HEK293 (cell line): ENCODE measurements around the gene INPP5A.
A peak's percentile ranks its signal among the peaks of the same experiment; 100 is the strongest.

Source experiments
- KLF16 ChIP-seq: fragments of 450-650 bp; formaldehyde crosslinking; IDR thresholded peaks from 2 replicates; pipeline ENCODE4 v1.5.1; 2017; ENCODE audit warnings: missing biosample characterization, missing genetic modification characterization
- ZBTB7A ChIP-seq: fragments of 450-650 bp; formaldehyde crosslinking; IDR thresholded peaks from 2 replicates; pipeline ENCODE4 v1.5.1; 2016; ENCODE audit warnings: low read depth, missing biosample characterization, missing genetic modification characterization
- ZNF138 ChIP-seq: fragments of 450-650 bp; formaldehyde crosslinking; IDR thresholded peaks from 2 replicates; pipeline ENCODE4 v1.5.1; 2016; ENCODE audit warnings: missing biosample characterization, missing genetic modification characterization, borderline replicate concordance
- ZNF211 ChIP-seq: fragments of 450-650 bp; formaldehyde crosslinking; IDR thresholded peaks from 2 replicates; pipeline ENCODE4 v1.5.1; 2016; ENCODE audit warnings: low read depth, missing biosample characterization, missing genetic modification characterization
- ZNF555 ChIP-seq: fragments of 450-650 bp; formaldehyde crosslinking; conservative IDR thresholded peaks from 2 replicates; pipeline ENCODE4 v1.5.1; 2017; ENCODE audit warnings: missing biosample characterization, mild to moderate bottlenecking, missing genetic modification characterization, inconsistent platforms
- ZNF571 ChIP-seq: fragments of 450-650 bp; formaldehyde crosslinking; IDR thresholded peaks from 2 replicates; pipeline ENCODE4 v1.5.0; 2017; ENCODE audit warnings: missing biosample characterization, missing genetic modification characterization
- ZNF777 ChIP-seq: fragments of 450-650 bp; formaldehyde crosslinking; IDR thresholded peaks from 2 replicates; pipeline ENCODE4 v1.5.1; 2017; ENCODE audit warnings: missing biosample characterization, missing genetic modification characterization, borderline replicate concordance
- TF ChIP-seq, protein P1 (sequence below): fragments of 450-650 bp; formaldehyde crosslinking; IDR thresholded peaks from 2 replicates; pipeline ENCODE4 v1.5.1; 2016; ENCODE audit warnings: missing biosample characterization, missing genetic modification characterization
- TF ChIP-seq, protein P2 (sequence below): fragments of 450-650 bp; formaldehyde crosslinking; IDR thresholded peaks from 2 replicates; pipeline ENCODE4 v1.5.1; 2016; ENCODE audit warnings: missing biosample characterization, missing genetic modification characterization
- TF ChIP-seq, protein P3 (sequence below): fragments of 450-650 bp; formaldehyde crosslinking; IDR thresholded peaks from 2 replicates; pipeline ENCODE4 v1.5.1; 2016; ENCODE audit warnings: missing biosample characterization, missing genetic modification characterization
- TF ChIP-seq, protein P4 (sequence below): fragments of 450-650 bp; formaldehyde crosslinking; IDR thresholded peaks from 2 replicates; pipeline ENCODE4 v1.5.1; 2016; ENCODE audit warnings: missing biosample characterization, missing genetic modification characterization
- TF ChIP-seq, protein P5 (sequence below): fragments of 450-650 bp; formaldehyde crosslinking; IDR thresholded peaks from 2 replicates; pipeline ENCODE4 v1.5.1; 2016; ENCODE audit warnings: missing biosample characterization, missing genetic modification characterization, low read depth

DNA sequence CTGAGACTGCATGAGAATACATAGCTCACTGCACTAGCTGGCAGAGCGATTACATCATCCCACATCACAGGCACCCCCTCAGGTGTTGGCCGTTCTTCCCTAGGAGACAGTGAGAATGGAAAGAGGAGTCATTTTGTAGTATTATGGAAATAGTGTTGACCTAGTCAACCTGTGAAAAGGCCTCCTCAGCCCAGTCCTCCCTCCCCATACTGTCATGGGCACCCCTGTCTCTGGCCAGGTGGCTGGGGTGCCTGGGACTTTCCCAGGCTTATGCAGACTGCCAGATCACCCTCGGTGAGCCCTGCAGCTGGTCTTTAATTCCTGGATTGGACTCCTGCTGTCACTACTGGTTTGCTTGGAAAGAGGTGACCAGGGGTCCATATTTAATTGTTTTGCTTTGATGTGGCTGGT lies 4.0 kb downstream of the INPP5A start:
- TF ChIP-seq, protein P1, sequence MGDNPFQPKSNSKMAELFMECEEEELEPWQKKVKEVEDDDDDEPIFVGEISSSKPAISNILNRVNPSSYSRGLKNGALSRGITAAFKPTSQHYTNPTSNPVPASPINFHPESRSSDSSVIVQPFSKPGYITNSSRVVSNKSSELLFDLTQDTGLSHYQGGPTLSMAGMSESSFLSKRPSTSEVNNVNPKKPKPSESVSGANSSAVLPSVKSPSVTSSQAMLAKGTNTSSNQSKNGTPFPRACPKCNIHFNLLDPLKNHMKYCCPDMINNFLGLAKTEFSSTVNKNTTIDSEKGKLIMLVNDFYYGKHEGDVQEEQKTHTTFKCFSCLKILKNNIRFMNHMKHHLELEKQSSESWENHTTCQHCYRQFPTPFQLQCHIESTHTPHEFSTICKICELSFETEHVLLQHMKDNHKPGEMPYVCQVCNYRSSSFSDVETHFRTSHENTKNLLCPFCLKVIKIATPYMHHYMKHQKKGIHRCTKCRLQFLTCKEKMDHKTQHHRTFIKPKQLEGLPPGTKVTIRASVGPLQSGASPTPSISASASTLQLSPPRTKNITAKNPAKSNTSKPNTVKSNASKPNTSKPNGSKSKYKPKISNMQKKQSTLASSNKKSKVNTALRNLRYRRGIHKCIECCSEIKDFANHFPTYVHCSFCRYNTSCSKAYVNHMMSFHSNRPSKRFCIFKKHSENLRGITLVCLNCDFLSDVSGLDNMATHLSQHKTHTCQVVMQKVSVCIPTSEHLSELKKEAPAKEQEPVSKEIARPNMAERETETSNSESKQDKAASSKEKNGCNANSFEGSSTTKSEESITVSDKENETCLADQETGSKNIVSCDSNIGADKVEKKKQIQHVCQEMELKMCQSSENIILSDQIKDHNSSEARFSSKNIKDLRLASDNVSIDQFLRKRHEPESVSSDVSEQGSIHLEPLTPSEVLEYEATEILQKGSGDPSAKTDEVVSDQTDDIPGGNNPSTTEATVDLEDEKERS (tag by site-specific recombination): no peak
- TF ChIP-seq ZBTB7A (tag by site-specific recombination) (no peak), ZNF555 (tag by site-specific recombination) (no peak), ZNF138 (tag by site-specific recombination) (no peak), ZNF211 (tag by site-specific recombination) (no peak), KLF16 (no peak), ZNF777 (tag by site-specific recombination) (no peak), ZNF571 (no peak)
- TF ChIP-seq, protein P2, sequence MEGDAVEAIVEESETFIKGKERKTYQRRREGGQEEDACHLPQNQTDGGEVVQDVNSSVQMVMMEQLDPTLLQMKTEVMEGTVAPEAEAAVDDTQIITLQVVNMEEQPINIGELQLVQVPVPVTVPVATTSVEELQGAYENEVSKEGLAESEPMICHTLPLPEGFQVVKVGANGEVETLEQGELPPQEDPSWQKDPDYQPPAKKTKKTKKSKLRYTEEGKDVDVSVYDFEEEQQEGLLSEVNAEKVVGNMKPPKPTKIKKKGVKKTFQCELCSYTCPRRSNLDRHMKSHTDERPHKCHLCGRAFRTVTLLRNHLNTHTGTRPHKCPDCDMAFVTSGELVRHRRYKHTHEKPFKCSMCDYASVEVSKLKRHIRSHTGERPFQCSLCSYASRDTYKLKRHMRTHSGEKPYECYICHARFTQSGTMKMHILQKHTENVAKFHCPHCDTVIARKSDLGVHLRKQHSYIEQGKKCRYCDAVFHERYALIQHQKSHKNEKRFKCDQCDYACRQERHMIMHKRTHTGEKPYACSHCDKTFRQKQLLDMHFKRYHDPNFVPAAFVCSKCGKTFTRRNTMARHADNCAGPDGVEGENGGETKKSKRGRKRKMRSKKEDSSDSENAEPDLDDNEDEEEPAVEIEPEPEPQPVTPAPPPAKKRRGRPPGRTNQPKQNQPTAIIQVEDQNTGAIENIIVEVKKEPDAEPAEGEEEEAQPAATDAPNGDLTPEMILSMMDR (tag by site-specific recombination): no peak
- TF ChIP-seq, protein P3, sequence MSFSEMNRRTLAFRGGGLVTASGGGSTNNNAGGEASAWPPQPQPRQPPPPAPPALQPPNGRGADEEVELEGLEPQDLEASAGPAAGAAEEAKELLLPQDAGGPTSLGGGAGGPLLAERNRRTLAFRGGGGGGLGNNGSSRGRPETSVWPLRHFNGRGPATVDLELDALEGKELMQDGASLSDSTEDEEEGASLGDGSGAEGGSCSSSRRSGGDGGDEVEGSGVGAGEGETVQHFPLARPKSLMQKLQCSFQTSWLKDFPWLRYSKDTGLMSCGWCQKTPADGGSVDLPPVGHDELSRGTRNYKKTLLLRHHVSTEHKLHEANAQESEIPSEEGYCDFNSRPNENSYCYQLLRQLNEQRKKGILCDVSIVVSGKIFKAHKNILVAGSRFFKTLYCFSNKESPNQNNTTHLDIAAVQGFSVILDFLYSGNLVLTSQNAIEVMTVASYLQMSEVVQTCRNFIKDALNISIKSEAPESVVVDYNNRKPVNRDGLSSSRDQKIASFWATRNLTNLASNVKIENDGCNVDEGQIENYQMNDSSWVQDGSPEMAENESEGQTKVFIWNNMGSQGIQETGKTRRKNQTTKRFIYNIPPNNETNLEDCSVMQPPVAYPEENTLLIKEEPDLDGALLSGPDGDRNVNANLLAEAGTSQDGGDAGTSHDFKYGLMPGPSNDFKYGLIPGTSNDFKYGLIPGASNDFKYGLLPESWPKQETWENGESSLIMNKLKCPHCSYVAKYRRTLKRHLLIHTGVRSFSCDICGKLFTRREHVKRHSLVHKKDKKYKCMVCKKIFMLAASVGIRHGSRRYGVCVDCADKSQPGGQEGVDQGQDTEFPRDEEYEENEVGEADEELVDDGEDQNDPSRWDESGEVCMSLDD (tag by site-specific recombination): no peak
- TF ChIP-seq, protein P4, sequence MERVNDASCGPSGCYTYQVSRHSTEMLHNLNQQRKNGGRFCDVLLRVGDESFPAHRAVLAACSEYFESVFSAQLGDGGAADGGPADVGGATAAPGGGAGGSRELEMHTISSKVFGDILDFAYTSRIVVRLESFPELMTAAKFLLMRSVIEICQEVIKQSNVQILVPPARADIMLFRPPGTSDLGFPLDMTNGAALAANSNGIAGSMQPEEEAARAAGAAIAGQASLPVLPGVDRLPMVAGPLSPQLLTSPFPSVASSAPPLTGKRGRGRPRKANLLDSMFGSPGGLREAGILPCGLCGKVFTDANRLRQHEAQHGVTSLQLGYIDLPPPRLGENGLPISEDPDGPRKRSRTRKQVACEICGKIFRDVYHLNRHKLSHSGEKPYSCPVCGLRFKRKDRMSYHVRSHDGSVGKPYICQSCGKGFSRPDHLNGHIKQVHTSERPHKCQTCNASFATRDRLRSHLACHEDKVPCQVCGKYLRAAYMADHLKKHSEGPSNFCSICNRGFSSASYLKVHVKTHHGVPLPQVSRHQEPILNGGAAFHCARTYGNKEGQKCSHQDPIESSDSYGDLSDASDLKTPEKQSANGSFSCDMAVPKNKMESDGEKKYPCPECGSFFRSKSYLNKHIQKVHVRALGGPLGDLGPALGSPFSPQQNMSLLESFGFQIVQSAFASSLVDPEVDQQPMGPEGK (tag by site-specific recombination): no peak
- TF ChIP-seq, protein P5, sequence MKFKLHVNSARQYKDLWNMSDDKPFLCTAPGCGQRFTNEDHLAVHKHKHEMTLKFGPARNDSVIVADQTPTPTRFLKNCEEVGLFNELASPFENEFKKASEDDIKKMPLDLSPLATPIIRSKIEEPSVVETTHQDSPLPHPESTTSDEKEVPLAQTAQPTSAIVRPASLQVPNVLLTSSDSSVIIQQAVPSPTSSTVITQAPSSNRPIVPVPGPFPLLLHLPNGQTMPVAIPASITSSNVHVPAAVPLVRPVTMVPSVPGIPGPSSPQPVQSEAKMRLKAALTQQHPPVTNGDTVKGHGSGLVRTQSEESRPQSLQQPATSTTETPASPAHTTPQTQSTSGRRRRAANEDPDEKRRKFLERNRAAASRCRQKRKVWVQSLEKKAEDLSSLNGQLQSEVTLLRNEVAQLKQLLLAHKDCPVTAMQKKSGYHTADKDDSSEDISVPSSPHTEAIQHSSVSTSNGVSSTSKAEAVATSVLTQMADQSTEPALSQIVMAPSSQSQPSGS (tag by site-specific recombination): peak; percentile 84
